Measurements from ENCODE around the gene SLC25A17. TPM values are rescaled to one million over a fixed set of nuclear protein-coding genes. Genes with fewer than 3 reads are reported as not detected.
"Not testable (repeated sequence)": the region's sequence is repeated elsewhere in the genome, so short reads cannot be mapped to it uniquely, and the experiment has no call there.

SLC25A17 gene
- total RNA-seq, 1 donor from 2014 or later, result 8.2 TPM

DNA sequence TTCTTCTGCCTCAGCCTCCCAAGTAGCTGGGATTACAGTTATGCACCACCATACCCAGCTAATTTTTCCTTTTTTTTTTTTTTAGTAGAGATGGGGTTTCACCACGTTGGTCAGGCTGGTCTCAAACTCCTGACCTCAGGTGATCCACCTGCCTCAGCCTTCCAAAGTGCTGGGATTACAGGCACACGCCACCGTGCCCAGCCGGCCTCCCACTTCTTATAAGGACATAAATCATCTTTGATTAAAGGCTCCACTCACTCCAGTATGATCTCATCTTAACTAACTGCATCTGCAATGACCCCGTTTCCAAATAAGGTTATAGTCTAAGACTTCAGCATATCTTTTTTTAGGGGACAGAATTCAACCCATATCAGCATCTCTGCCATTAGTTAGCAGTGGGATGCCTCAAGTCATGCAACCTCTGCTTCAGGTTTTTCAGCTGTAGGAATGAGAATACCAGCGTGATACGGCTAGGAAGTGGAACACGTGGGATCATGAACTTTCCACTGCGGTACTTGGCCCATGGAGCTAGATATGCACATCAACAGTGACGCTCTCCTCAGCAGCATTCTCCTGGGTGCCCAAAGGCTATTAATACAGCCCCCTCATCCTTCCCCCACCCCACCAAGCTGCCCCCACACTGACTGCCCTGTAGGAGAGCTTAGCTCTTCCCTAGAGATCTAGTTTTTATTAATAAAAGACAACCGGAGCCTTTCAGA lies 98.4 kb downstream of the SLC25A17 start:
- DNase-seq (ENCODE audit: low spot score), result peak; percentile 52

DNA sequence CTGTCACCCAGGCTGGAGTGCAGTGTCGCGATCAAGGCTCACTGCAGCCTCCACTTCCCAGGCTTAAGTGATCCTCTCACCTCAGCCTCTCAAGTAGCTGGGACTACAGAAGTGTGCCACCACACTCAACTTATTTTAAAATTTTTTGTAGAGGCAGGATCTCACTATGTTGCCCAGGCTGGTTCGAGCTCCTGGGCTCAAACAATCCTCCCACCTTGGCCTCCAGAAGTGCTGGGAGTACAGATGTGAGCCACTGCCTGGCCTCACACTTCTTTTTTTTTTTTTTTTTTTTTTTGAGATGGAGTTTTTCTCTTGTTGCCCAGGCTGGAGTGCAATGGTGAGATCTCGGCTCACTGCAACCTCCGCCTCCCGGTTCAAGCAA lies 99.0 kb downstream of the SLC25A17 start:
- DNase-seq (ENCODE audit: low spot score), result not testable (repeated sequence)

Other genes starting within 250 kb of the SLC25A17 start
- gene MRTFA, start 182.6 kb downstream of the SLC25A17 start, total RNA-seq (ENCODE audit: insufficient read depth, low replicate concordance), result 85.2 TPM
- gene MCHR1, start 139.9 kb downstream of the SLC25A17 start, total RNA-seq (ENCODE audit: insufficient read depth, low replicate concordance), result 1.4 TPM
- gene ST13, start 37.3 kb upstream of the SLC25A17 start, total RNA-seq (ENCODE audit: insufficient read depth, low replicate concordance), result 177 TPM
- 5.8 TPM for gene XPNPEP3, start 37.8 kb upstream of the SLC25A17 start, total RNA-seq (ENCODE audit: insufficient read depth, low replicate concordance)
- gene DNAJB7, start 42.8 kb upstream of the SLC25A17 start, total RNA-seq (ENCODE audit: insufficient read depth, low replicate concordance), result 3.1 TPM
- 34.2 TPM for gene RBX1, start 132.0 kb upstream of the SLC25A17 start, total RNA-seq (ENCODE audit: insufficient read depth, low replicate concordance)